ENCODE data around the gene RIBC1. TPM values are rescaled to one million over a fixed set of nuclear protein-coding genes. Genes with fewer than 3 reads are reported as not detected.

The RIBC1 gene
- total RNA-seq (1 to 10 TPM; 1.5 to 1.6 TPM), total RNA-seq (1.3 to 2.1 reads per million in 2 donors)

DNA sequence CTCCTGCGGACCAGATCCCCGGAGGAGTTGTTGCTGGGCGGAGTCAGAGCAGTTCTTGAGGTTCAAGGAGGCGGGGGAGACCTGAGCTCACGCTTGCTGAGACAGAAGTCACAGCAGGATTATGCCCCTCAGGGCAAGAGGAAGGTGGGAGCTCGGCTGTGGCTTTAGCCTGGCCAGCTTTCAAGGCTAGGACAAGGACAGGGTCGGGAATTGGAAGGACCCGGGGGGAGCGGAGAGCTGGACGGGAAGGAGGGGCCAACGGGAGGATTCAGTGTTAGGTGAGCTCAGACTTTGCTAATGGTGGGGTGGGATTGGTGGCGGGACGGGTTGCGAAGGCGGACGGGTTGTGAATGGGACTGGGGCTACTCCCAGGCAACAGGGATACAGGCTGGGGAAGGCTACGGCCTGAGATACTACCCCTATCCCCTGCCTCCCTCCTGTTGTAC lies at the start of gene RIBC1:
RIBC1 (plus strand) TSS at position 13 of the 446 bp plus-strand sequence. CDS start 3,404 bp downstream, outside the sequence.
- peaks cover 20% of the 10 kb centered on the region for H3K4me1 Mint-ChIP-seq
- H3K27ac Mint-ChIP-seq, result peak within 1 kb of the TSS; percentile 95
- H3K4me3 Mint-ChIP-seq, result peak within 1 kb of the TSS; percentile 96
- no peaks in the 10 kb centered on the region for H3K9me3 ChIP-seq (ENCODE audit: control insufficient read depth, low read length, poor library complexity, severe bottlenecking)
- DNase-seq, result no peak
- H3K27me3 Mint-ChIP-seq, result no peaks in the 10 kb centered on the region
- peaks cover 2% of the 10 kb centered on the region for H3K36me3 Mint-ChIP-seq (ENCODE audit: low read depth)
- ATAC-seq, result no peak

DNA sequence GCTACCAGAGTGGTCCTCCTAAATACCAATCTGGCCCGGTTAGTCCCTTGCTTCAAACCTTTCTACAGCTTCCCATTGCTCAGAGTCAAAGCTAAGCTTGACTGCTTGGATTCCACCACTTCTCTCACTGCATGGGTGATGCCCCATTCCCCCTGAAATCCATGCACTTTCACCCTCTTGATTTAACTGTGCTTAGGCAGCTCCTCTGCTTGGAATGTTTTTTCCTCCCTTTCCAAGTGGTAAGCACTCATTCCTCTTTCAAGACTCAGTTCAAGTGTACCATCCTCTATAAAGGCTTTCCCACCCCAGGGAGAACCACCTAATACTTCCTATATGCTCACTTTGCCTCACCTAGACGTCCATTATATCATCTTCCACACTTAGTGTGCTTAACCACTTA lies 49.4 kb upstream of the RIBC1 start:
- ATAC-seq (no peak), DNase-seq (no peak)
- no peaks in the 10 kb centered on the region for H3K27me3 Mint-ChIP-seq
- H3K27ac Mint-ChIP-seq, result no peak overlapping the region
- no peak overlapping the region for H3K4me3 Mint-ChIP-seq
- peaks cover 4% of the 10 kb centered on the region for H3K36me3 Mint-ChIP-seq (ENCODE audit: low read depth)
- H3K4me1 Mint-ChIP-seq, result peaks cover 3% of the 10 kb centered on the region
- no peaks in the 10 kb centered on the region for H3K9me3 ChIP-seq (ENCODE audit: control insufficient read depth, low read length, poor library complexity, severe bottlenecking)

DNA sequence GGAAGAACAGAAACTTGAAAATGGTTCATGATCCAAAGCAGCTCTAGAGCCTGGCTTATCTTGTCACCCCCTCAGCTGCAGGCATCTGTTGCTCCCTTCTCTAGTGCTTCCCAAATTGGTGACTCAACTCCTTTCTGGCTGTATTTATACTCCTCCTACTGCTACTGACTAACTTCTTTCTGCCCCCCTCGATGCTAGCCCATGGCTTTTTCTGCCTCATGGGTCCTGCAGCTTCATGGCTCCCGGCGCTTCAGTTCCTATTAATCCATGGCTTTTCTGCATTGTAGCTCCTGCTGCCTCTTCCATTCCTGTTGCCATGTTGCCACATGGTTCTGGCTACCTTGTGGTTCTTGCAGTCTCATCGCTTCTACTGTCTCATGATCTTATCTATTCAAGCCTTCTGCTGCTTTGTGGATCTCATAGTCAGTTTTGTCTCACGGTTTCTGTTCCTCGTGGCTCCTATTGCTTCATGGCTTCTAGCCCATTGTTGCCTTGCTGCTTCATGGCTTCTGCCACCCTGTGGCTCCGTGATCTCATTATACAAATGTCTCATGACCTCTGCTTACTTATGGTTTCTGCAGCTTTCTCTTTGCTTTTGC lies 48.4 kb upstream of the RIBC1 start:
- no peaks in the 10 kb centered on the region for H3K9me3 ChIP-seq (ENCODE audit: control insufficient read depth, low read length, poor library complexity, severe bottlenecking)
- H3K36me3 Mint-ChIP-seq (ENCODE audit: low read depth), result peaks cover 5% of the 10 kb centered on the region
- peaks cover 3% of the 10 kb centered on the region for H3K4me1 Mint-ChIP-seq
- ATAC-seq (no peak), DNase-seq (no peak)
- H3K27me3 Mint-ChIP-seq, result no peaks in the 10 kb centered on the region
- no peak overlapping the region for H3K4me3 Mint-ChIP-seq
- H3K27ac Mint-ChIP-seq, result no peak overlapping the region

DNA sequence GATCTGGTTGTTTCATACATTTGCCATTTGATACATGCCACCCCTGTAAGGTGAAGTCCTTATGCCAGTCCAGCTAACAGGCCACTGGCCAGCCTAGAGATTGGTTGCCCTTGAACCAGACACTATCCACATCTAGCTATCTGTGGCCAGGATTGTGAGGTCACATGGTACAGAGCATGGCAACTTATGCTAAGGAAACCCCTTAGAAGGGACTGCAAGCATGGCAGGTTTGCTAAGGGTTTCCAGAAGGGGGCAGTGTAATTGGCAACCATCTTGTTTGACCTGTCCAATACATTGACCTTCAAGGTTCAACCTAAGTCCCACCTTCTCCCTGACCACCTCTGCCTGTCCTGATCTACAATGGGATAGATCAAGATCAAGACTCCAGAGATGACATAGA lies 47.8 kb upstream of the RIBC1 start:
- ATAC-seq, result no peak
- DNase-seq, result no peak
- peaks cover 3% of the 10 kb centered on the region for H3K4me1 Mint-ChIP-seq
- H3K4me3 Mint-ChIP-seq, result no peak overlapping the region
- H3K27ac Mint-ChIP-seq, result no peak overlapping the region
- peaks cover 5% of the 10 kb centered on the region for H3K36me3 Mint-ChIP-seq (ENCODE audit: low read depth)
- H3K9me3 ChIP-seq (ENCODE audit: control insufficient read depth, low read length, poor library complexity, severe bottlenecking), result no peaks in the 10 kb centered on the region
- H3K27me3 Mint-ChIP-seq, result no peaks in the 10 kb centered on the region

DNA sequence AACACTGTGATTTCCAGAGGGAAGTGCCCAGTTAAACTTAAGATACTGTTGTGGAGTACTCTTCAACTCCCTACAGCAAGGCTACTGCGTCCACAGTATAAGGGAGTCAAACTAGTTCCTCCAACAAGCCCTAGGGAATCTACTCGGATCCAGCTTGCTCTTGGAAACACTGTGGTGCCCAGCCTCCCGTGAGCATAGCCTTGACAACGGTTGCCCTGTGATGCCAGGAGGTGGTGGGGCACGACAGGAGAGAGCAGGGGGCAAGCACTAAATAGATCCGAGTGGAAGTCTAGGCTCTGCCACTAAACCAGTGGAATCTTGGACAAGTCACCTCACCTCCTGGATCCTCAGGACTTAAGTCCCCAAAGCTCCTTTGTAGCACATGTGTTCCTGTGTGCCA lies 45.8 kb upstream of the RIBC1 start:
- Mint-ChIP-seq H3K36me3 (ENCODE audit: low read depth) (peaks cover 5% of the 10 kb centered on the region), H3K27me3 (no peaks in the 10 kb centered on the region), H3K4me1 (peaks cover 3% of the 10 kb centered on the region), H3K27ac (no peak overlapping the region), H3K4me3 (no peak overlapping the region)
- ATAC-seq (no peak), DNase-seq (no peak)
- no peaks in the 10 kb centered on the region for H3K9me3 ChIP-seq (ENCODE audit: control insufficient read depth, low read length, poor library complexity, severe bottlenecking)

DNA sequence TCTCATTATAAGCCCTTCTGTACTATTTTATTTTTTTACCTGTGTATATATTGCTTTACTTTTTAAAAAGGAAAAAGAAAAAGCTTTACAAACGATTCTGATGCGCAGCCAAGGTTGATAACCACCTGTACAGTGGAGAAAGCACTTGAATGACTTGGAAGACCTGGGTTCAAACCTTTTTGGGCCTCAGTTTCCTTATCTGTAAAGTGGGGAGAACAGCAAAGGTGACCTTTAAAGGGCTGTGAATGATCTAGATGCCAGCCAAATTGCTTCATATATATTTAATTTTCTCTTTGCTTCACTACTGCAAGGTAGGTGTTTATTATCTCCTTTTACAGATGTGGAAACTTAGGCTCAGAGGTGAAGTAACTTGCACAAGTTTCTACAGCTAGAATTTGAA lies 45.2 kb upstream of the RIBC1 start:
- Mint-ChIP-seq H3K27ac (no peak overlapping the region), H3K36me3 (ENCODE audit: low read depth) (peaks cover 5% of the 10 kb centered on the region), H3K27me3 (no peaks in the 10 kb centered on the region), H3K4me1 (peaks cover 3% of the 10 kb centered on the region), H3K4me3 (no peak overlapping the region)
- no peaks in the 10 kb centered on the region for H3K9me3 ChIP-seq (ENCODE audit: control insufficient read depth, low read length, poor library complexity, severe bottlenecking)
- ATAC-seq, result no peak
- DNase-seq, result no peak

DNA sequence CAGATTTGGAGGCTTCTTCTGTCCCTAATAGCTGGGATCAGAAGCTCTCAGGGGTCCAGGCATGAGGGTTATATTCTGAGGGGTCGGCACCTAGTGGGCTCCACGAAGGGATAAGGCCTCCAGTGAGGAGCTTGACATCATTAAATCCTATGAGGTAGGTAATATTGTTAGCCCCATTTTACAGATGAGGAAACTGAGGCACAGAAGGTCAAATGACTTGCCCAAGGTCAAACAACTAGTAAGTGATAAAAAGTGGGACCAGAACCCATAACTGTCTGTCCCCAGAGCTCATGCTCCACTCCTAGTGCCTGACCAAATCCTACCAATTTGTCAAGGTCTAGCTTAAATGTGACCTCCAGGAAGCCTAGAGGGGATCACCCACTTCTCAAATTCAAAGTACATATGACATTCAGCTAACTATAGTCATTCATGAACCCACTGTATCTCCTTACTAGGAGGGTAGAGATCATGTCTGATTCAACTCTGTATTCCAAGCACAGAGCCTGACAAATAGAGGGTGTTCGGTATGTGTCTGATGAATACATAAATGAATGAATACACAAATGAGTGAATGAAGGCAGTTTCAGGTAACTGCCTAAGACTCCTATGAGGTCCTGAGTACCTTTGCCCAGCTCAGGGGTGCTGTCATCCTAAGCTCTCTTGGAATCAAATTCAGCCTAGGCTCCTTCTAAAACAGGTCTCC lies 43.5 kb upstream of the RIBC1 start:
- Mint-ChIP-seq H3K4me3 (no peak overlapping the region), H3K27ac (no peak overlapping the region), H3K27me3 (no peaks in the 10 kb centered on the region), H3K4me1 (peaks cover 3% of the 10 kb centered on the region), H3K36me3 (ENCODE audit: low read depth) (peaks cover 5% of the 10 kb centered on the region)
- no peaks in the 10 kb centered on the region for H3K9me3 ChIP-seq (ENCODE audit: control insufficient read depth, low read length, poor library complexity, severe bottlenecking)
- ATAC-seq (no peak), DNase-seq (no peak)

DNA sequence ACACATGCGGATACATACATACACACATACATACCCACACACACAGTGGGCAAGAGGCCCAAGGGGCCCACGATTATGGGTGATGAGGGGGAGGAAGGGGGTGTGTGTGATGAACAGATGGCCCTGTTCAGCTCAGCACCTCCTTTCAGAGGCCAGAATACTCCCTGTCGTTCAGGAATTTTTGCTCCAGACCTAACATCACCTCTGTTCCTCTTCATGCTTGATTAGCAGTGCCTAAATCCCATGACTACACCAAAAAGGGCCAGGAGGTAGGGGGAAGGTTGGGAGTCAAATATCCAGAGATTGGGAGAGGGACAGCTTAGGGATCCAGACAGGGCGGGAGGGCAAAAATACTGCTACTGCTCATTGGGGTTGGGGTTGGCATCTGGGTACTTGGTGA lies 42.9 kb upstream of the RIBC1 start:
- Mint-ChIP-seq H3K36me3 (ENCODE audit: low read depth) (peaks cover 5% of the 10 kb centered on the region), H3K4me3 (no peak overlapping the region), H3K4me1 (no peaks in the 10 kb centered on the region), H3K27ac (peak overlapping the region; percentile 75), H3K27me3 (no peaks in the 10 kb centered on the region)
- no peak for DNase-seq
- no peak for ATAC-seq
- no peaks in the 10 kb centered on the region for H3K9me3 ChIP-seq (ENCODE audit: control insufficient read depth, low read length, poor library complexity, severe bottlenecking)

DNA sequence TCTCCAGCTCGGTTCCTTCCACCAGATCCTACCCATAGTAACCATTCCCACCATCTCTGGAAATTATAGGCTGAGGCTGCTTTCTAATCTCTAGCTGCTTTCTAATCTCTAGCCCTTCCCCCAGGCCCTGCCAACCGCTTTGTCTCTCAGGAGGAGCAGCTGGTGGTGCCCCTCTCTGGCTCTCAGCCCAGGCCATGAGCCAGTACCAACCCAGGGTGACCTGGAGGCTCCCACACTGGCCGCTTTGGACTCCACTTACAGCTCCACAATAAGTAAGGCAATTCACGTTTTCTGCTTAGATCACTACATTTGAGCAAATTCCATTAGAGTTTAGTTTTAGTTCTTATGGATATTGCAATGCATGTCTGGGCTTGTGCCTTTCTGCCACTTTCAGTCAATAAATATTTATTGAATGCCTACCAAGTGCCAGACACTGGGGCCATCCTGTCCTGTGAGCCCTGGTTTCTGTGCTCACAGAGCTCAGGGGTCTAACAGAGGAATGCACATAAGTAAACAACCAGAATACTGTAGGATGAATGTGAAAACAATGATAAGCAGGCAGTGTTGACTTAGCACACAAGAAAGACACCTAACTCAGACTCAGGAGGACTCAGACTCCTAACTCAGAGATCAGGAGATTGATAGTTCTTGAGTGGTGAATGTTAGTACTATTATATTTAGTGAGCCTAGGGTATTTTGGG lies 39.1 kb upstream of the RIBC1 start:
- ATAC-seq (no peak), DNase-seq (no peak)
- Mint-ChIP-seq H3K27ac (no peak overlapping the region), H3K4me1 (no peaks in the 10 kb centered on the region), H3K36me3 (ENCODE audit: low read depth) (no peaks in the 10 kb centered on the region), H3K4me3 (no peak overlapping the region), H3K27me3 (no peaks in the 10 kb centered on the region)
- no peaks in the 10 kb centered on the region for H3K9me3 ChIP-seq (ENCODE audit: control insufficient read depth, low read length, poor library complexity, severe bottlenecking)

DNA sequence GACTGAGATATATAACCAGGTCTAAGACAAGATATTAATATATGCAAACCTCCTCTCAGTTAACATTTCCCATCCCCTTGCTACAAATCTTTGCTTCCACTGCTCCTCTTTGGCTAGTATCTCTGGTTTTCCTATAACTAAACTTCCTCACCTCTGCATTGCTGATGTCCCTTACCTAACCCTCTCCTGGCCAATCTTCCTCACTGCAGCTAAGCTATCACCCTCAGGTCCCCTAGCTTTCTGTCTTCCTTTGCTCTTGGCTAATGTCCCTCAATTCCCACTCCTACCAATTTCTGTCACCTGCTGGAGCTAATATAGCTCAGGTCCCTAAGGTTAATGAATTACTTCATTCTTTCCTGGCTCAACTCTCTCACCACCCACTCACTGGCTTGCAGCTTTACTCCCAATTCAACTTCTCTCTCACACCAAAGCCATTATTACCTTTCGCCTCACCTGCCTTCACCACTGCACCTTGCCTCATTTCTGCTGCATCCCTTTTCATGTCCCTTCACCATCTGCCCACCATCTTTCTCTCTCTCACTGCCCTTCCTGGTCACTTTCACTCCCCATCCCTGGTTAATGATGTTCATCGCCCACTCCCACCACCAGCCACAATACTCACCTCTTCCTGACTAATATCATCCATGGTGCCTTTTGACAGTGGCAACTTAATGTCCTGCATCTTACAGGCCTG lies 26.9 kb upstream of the RIBC1 start:
- Mint-ChIP-seq H3K4me3 (no peak overlapping the region), H3K36me3 (ENCODE audit: low read depth) (peaks cover 11% of the 10 kb centered on the region), H3K27ac (no peak overlapping the region), H3K4me1 (peaks cover 2% of the 10 kb centered on the region), H3K27me3 (no peaks in the 10 kb centered on the region)
- ATAC-seq, result no peak
- DNase-seq, result no peak
- H3K9me3 ChIP-seq (ENCODE audit: control insufficient read depth, low read length, poor library complexity, severe bottlenecking), result no peaks in the 10 kb centered on the region

DNA sequence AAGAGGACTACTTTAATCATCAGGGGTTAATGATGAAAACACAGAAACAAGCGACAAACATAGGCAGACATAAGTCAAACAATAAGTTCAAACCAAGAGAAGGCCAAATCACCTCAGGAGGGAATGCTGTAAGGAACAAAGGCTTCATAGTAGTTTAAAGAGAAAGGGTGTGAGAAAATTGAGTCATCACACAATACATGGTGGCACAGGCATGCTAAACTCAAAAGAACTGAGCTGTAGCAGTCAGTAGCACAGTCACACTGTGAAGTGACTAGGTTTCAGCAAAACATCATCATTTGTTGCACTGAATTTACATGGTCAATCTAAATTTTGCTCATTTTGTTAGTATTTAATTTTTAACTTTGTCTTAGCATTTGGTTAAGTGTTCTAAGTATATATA lies 24.5 kb upstream of the RIBC1 start:
- no peak overlapping the region for H3K27ac Mint-ChIP-seq
- H3K36me3 Mint-ChIP-seq (ENCODE audit: low read depth), result peaks cover 15% of the 10 kb centered on the region
- H3K27me3 Mint-ChIP-seq, result no peaks in the 10 kb centered on the region
- no peak overlapping the region for H3K4me3 Mint-ChIP-seq
- no peaks in the 10 kb centered on the region for H3K9me3 ChIP-seq (ENCODE audit: control insufficient read depth, low read length, poor library complexity, severe bottlenecking)
- peaks cover 2% of the 10 kb centered on the region for H3K4me1 Mint-ChIP-seq
- DNase-seq (no peak), ATAC-seq (no peak)

DNA sequence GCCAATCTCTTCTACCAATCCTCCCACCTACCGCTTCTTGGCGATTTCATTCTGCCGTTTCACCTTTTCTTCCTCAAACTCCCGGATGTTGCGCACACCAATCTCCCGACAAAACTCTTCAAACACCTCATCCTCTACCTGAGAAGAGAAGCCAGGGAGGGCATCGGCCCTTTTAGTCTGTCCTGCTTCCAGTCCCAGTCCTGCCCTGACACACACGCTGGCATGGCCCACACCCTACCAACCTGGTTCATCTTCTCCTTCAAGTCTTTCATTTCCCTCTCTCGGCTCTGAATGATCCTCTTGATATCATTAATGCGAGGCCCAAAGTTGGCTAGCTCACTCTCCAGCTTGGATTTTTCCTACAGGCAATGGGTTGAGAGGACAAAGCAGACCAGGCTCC lies 19.1 kb upstream of the RIBC1 start:
- no peaks in the 10 kb centered on the region for H3K9me3 ChIP-seq (ENCODE audit: control insufficient read depth, low read length, poor library complexity, severe bottlenecking)
- Mint-ChIP-seq H3K4me3 (no peak overlapping the region), H3K36me3 (ENCODE audit: low read depth) (peaks cover 10% of the 10 kb centered on the region), H3K27ac (no peak overlapping the region), H3K4me1 (peaks cover 2% of the 10 kb centered on the region), H3K27me3 (no peaks in the 10 kb centered on the region)
- ATAC-seq (no peak), DNase-seq (no peak)

DNA sequence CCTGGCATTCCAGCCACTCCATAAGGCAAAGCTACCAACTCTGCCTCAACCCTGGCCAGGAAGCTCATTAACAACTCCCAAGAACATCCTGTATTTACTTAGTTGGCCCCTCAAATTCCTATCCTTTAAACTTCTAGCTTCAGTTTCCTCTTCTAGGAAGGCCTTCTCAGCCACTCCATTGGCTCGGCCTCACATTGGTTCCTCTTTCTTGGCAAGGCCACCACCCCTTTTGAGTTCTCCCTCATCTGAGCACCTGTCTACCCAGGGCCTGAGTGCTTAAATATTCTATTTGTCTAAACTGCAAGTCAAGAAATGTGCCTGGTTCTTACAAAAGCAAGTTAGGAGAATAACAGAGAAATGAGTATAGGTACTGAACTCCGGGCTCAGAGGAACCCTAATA lies 10.2 kb upstream of the RIBC1 start:
- no peak for DNase-seq
- no peak overlapping the region for H3K27ac Mint-ChIP-seq
- no peak overlapping the region for H3K4me3 Mint-ChIP-seq
- no peaks in the 10 kb centered on the region for H3K9me3 ChIP-seq (ENCODE audit: control insufficient read depth, low read length, poor library complexity, severe bottlenecking)
- H3K27me3 Mint-ChIP-seq, result no peaks in the 10 kb centered on the region
- H3K36me3 Mint-ChIP-seq (ENCODE audit: low read depth), result peaks cover 5% of the 10 kb centered on the region
- H3K4me1 Mint-ChIP-seq, result peaks cover 4% of the 10 kb centered on the region
- ATAC-seq, result no peak
